A549 (cell line): ENCODE data around the gene BTBD3. TPM values are rescaled to one million over a fixed set of nuclear protein-coding genes. Genes with fewer than 3 reads are reported as not detected.

Experiments
- ATAC-seq, 2 experiments: fragments of 200-7000 bp in 1 of 2; fragments of >200 bp in 1 of 2; cut with Nextera tagmentation in 1 of 2; cut with Tn5 transposase in 1 of 2; 3 replicates each; pipeline versions ENCODE4 v1.8.0 to v1.9.1; 2018 to 2020; ENCODE audit warnings: mild to moderate bottlenecking in 1 of 2, moderate library complexity in 1 of 2
- CTCF ChIA-PET: fragments of 300-600 bp; sonication (Branson Sonifier 250); formaldehyde crosslinking; extraction: SDS; loops from one replicate; lab custom pipeline; 2021; ENCODE audit warnings: antibody characterized with exemption, inconsistent platforms; lab: Yijun Ruan, JAX
- POLR2A ChIA-PET: fragments of 350-600 bp; formaldehyde crosslinking; extraction: SDS; loops from one replicate; lab custom pipeline; 2021; ENCODE audit warnings: antibody characterized with exemption, inconsistent platforms; lab: Yijun Ruan, JAX
- DNase-seq, 2 experiments: peaks; one replicate each; pipeline versions ENCODE4 v3.0.0 to v3.0.0-alpha.2; 2011 to 2016; ENCODE audit warnings: low read depth in 1 of 2, low spot score in 1 of 2
- FAIRE-seq: peaks from 2 replicates; lab custom pipeline; 2011; peaks lifted over from hg19 to GRCh38; lab: Jason Lieb, UNC
- H3K27ac ChIP-seq, 2 experiments: fragments of >200 bp; sonication (Bioruptor Twin); formaldehyde crosslinking; 3 replicates each; pipeline ENCODE4 v1.5.1; 2016 to 2017
- H3K4me1 ChIP-seq: fragments of >200 bp; sonication (Bioruptor Twin); formaldehyde crosslinking; 3 replicates; pipeline ENCODE4 v1.6.1; 2016
- H3K4me2 ChIP-seq: fragments of >200 bp; sonication (Bioruptor Twin); formaldehyde crosslinking; 3 replicates; pipeline ENCODE4 v1.6.1; 2016
- H3K4me3 ChIP-seq: fragments of >200 bp; sonication (Bioruptor Twin); formaldehyde crosslinking; 3 replicates; pipeline ENCODE4 v1.5.1; 2016
- H3K9me3 ChIP-seq: fragments of >200 bp; sonication (Bioruptor Twin); formaldehyde crosslinking; 3 replicates; pipeline ENCODE4 v1.6.1; 2016
- CBX8 ChIP-seq: fragments of 200-600 bp; sonication (generic); IDR thresholded peaks from 2 replicates; pipeline ENCODE4 v1.6.1; 2016
- EP300 ChIP-seq, 2 experiments: fragments of >200 bp; sonication (Bioruptor Twin); formaldehyde crosslinking; IDR thresholded peaks; 2 replicates in 1 of 2; 3 replicates in 1 of 2; pipeline ENCODE4 v1.6.1; 2016 to 2017
- FOSB ChIP-seq: fragments of 250-450 bp; sonication (Bioruptor Pico); IDR thresholded peaks from 2 replicates; pipeline ENCODE4 v1.5.0; 2020; ENCODE audit warnings: mild to moderate bottlenecking, moderate library complexity
- HEYL ChIP-seq: fragments of 250-450 bp; sonication (Bioruptor Pico); IDR thresholded peaks from 2 replicates; pipeline ENCODE4 v1.8.0; 2021; ENCODE audit warnings: mild to moderate bottlenecking, moderate library complexity
- HOXA7 ChIP-seq: fragments of 250-450 bp; sonication (Bioruptor Pico); IDR thresholded peaks from 2 replicates; pipeline ENCODE4 v1.5.0; 2020; ENCODE audit warnings: mild to moderate bottlenecking, moderate library complexity
- JUN ChIP-seq, 2 experiments: fragments of >200 bp; sonication (Bioruptor Twin); formaldehyde crosslinking; IDR thresholded peaks; 2 replicates in 1 of 2; 3 replicates in 1 of 2; pipeline ENCODE4 v1.6.1; 2016 to 2017
- PHF8 ChIP-seq: fragments of 200-600 bp; sonication (generic); IDR thresholded peaks from 2 replicates; pipeline ENCODE4 v1.6.1; 2016; ENCODE audit warnings: low read depth, mild to moderate bottlenecking, antibody characterized with exemption, moderate library complexity, borderline replicate concordance
- POLR2A ChIP-seq: IDR thresholded peaks from 2 replicates; pipeline ENCODE4 v1.6.1; 2012; ENCODE audit warnings: mild to moderate bottlenecking, low read length
- SREBF2 ChIP-seq: fragments of 450-650 bp; IDR thresholded peaks from 2 replicates; pipeline ENCODE4 v1.6.1; 2014; ENCODE audit warnings: mild to moderate bottlenecking, moderate library complexity
- TFCP2L1 ChIP-seq: fragments of 250-450 bp; sonication (Bioruptor Pico); IDR thresholded peaks from 2 replicates; pipeline ENCODE4 v1.5.0; 2021; ENCODE audit warnings: mild to moderate bottlenecking
- WGBS: methylation state at CpG from one replicate; pipeline ENCODE4 v1.1.6; 2017; ENCODE audit errors: missing lambda C conversion rate; 5-methylcytosine and 5-hydroxymethylcytosine counted together
- polyA plus RNA-seq, 4 experiments: library from polyadenylated mRNA; depleted of rRNA in 3 of 4; stranded (reverse); fragments of >200 nt; fragmentation: RNase III in 1 of 4; extraction: RNeasy Plus Mini Kit Qiagen cat#74134 plus additional on column Dnase treatment in 1 of 4; gene quantifications; 2 replicates in 3 of 4; 3 replicates in 1 of 4; pipeline ENCODE4 v1.2.3, GENCODE V29; 2011 to 2017
- TF ChIP-seq, protein P1 (sequence below): fragments of 150-350 bp; IDR thresholded peaks from 2 replicates; pipeline ENCODE4 v1.6.1; 2014; ENCODE audit warnings: low read depth, mild to moderate bottlenecking, low read length
- TF ChIP-seq, protein P2 (sequence below): fragments of 250-450 bp; sonication (Bioruptor Pico); IDR thresholded peaks from 2 replicates; pipeline ENCODE4 v1.5.0; 2021; ENCODE audit warnings: mild to moderate bottlenecking, moderate library complexity, borderline replicate concordance
- TF ChIP-seq, protein P3 (sequence below): IDR thresholded peaks from 2 replicates; pipeline ENCODE4 v1.6.1; 2012; ENCODE audit warnings: low read depth, borderline replicate concordance
- TF ChIP-seq, protein P4 (sequence below): fragments of 200-600 bp; sonication (generic); IDR thresholded peaks from 2 replicates; pipeline ENCODE4 v1.6.1; 2016; ENCODE audit warnings: antibody characterized with exemption, mild to moderate bottlenecking, moderate library complexity
- TF ChIP-seq, protein P5 (sequence below): fragments of 250-450 bp; sonication (Bioruptor Pico); IDR thresholded peaks from 2 replicates; pipeline ENCODE4 v1.5.0; 2020; ENCODE audit warnings: low read depth, mild to moderate bottlenecking, moderate library complexity
- TF ChIP-seq, protein P6 (sequence below): fragments of >200 bp; sonication (Bioruptor Twin); formaldehyde crosslinking; IDR thresholded peaks from 3 replicates; pipeline ENCODE4 v1.6.1; 2016
- TF ChIP-seq, protein P7 (sequence below): IDR thresholded peaks from 2 replicates; pipeline ENCODE4 v1.6.1; 2012

Gene BTBD3
- polyA plus RNA-seq, 2 of the 4 experiments (the other 2 are of a cell fraction): 16.3 to 47.1 TPM

DNA sequence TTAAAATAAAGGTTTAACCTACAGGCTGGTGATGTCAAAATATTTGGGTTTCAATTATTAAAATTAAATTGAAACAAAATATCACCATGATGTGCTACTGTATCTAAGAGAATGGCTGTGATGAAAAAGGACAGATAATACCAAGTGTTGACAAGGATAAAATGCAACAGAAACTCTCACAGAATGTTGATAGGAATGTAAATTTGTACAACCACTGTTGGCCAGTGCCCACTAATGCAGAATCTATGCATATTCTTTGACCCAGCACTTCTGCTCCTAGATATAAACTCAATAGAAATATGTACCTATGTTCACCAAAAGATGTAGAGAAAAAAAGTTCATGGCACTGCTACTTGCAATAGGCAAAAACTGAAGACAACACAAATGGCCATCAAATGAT lies 41.1 kb upstream of the BTBD3 start:
- H3K4me2 ChIP-seq: no peak overlapping the region
- DNase-seq (no peak), ATAC-seq (no peak), FAIRE-seq (no peak)
- H3K9me3 ChIP-seq: no peaks in the 10 kb centered on the region
- POLR2A ChIA-PET: no interaction called here
- H3K4me1 ChIP-seq: no peaks in the 10 kb centered on the region
- CTCF ChIA-PET: interaction anchor here (1.4 kb wide), 1 partner anchor 35 kb away, joined by 4 read pairs; no protein-coding TSS in a partner anchor
- H3K4me3 ChIP-seq: no peak overlapping the region
- TF ChIP-seq CBX8 (no peak), HOXA7 (CRISPR knock-in tag) (no peak), PHF8 (no peak), EP300 (IDR thresholded peaks at IDR 0.05) (no peak), JUN (IDR thresholded peaks at IDR 0.05) (no peak), POLR2A (no peak), FOSB (CRISPR knock-in tag) (no peak)
- TF ChIP-seq, protein P1, sequence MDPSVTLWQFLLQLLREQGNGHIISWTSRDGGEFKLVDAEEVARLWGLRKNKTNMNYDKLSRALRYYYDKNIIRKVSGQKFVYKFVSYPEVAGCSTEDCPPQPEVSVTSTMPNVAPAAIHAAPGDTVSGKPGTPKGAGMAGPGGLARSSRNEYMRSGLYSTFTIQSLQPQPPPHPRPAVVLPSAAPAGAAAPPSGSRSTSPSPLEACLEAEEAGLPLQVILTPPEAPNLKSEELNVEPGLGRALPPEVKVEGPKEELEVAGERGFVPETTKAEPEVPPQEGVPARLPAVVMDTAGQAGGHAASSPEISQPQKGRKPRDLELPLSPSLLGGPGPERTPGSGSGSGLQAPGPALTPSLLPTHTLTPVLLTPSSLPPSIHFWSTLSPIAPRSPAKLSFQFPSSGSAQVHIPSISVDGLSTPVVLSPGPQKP: no peak
- TF ChIP-seq, protein P2, sequence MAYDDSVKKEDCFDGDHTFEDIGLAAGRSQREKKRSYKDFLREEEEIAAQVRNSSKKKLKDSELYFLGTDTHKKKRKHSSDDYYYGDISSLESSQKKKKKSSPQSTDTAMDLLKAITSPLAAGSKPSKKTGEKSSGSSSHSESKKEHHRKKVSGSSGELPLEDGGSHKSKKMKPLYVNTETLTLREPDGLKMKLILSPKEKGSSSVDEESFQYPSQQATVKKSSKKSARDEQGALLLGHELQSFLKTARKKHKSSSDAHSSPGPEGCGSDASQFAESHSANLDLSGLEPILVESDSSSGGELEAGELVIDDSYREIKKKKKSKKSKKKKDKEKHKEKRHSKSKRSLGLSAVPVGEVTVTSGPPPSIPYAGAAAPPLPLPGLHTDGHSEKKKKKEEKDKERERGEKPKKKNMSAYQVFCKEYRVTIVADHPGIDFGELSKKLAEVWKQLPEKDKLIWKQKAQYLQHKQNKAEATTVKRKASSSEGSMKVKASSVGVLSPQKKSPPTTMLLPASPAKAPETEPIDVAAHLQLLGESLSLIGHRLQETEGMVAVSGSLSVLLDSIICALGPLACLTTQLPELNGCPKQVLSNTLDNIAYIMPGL: no peak
- TF ChIP-seq, protein P3, sequence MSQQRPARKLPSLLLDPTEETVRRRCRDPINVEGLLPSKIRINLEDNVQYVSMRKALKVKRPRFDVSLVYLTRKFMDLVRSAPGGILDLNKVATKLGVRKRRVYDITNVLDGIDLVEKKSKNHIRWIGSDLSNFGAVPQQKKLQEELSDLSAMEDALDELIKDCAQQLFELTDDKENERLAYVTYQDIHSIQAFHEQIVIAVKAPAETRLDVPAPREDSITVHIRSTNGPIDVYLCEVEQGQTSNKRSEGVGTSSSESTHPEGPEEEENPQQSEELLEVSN: no peak
- TF ChIP-seq, protein P4, sequence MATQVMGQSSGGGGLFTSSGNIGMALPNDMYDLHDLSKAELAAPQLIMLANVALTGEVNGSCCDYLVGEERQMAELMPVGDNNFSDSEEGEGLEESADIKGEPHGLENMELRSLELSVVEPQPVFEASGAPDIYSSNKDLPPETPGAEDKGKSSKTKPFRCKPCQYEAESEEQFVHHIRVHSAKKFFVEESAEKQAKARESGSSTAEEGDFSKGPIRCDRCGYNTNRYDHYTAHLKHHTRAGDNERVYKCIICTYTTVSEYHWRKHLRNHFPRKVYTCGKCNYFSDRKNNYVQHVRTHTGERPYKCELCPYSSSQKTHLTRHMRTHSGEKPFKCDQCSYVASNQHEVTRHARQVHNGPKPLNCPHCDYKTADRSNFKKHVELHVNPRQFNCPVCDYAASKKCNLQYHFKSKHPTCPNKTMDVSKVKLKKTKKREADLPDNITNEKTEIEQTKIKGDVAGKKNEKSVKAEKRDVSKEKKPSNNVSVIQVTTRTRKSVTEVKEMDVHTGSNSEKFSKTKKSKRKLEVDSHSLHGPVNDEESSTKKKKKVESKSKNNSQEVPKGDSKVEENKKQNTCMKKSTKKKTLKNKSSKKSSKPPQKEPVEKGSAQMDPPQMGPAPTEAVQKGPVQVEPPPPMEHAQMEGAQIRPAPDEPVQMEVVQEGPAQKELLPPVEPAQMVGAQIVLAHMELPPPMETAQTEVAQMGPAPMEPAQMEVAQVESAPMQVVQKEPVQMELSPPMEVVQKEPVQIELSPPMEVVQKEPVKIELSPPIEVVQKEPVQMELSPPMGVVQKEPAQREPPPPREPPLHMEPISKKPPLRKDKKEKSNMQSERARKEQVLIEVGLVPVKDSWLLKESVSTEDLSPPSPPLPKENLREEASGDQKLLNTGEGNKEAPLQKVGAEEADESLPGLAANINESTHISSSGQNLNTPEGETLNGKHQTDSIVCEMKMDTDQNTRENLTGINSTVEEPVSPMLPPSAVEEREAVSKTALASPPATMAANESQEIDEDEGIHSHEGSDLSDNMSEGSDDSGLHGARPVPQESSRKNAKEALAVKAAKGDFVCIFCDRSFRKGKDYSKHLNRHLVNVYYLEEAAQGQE: no peak
- TF ChIP-seq, protein P5, sequence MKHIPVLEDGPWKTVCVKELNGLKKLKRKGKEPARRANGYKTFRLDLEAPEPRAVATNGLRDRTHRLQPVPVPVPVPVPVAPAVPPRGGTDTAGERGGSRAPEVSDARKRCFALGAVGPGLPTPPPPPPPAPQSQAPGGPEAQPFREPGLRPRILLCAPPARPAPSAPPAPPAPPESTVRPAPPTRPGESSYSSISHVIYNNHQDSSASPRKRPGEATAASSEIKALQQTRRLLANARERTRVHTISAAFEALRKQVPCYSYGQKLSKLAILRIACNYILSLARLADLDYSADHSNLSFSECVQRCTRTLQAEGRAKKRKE (CRISPR knock-in tag): no peak
- TF ChIP-seq, protein P6, sequence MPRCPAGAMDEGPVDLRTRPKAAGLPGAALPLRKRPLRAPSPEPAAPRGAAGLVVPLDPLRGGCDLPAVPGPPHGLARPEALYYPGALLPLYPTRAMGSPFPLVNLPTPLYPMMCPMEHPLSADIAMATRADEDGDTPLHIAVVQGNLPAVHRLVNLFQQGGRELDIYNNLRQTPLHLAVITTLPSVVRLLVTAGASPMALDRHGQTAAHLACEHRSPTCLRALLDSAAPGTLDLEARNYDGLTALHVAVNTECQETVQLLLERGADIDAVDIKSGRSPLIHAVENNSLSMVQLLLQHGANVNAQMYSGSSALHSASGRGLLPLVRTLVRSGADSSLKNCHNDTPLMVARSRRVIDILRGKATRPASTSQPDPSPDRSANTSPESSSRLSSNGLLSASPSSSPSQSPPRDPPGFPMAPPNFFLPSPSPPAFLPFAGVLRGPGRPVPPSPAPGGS: no peak
- TF ChIP-seq, protein P7, sequence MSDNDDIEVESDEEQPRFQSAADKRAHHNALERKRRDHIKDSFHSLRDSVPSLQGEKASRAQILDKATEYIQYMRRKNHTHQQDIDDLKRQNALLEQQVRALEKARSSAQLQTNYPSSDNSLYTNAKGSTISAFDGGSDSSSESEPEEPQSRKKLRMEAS: no peak
- H3K27ac ChIP-seq: no peak overlapping the region

DNA sequence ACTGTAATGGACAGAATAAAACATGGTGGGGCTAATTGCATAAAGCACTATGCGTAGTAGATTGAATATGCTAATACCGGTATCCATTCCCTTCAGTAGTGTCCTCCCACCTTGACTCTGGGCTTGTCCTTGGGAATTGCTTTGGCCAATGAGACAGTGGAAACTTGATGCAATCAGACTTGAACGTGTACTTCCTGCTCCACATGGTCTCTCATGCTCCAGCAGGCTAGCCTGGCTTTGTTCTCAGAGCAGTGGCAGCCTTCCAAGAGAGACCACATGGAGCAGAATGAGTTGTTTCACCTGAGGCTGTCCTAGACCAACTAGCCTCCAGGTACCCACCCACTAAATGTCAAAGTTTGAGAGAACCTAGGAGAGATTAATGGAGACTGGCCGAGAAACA lies 37.0 kb upstream of the BTBD3 start:
- CTCF ChIA-PET: no interaction called here
- Histone ChIP-seq H3K27ac (no peak overlapping the region), H3K4me3 (no peak overlapping the region), H3K4me1 (no peaks in the 10 kb centered on the region), H3K4me2 (no peak overlapping the region), H3K9me3 (no peaks in the 10 kb centered on the region)
- FAIRE-seq (no peak), ATAC-seq (peak in 1 of 2 experiments; percentile 39; a peak in 1 of 6 replicates), DNase-seq (peak in 1 of 2 experiments; percentile 11)
- POLR2A ChIA-PET: no interaction called here
- no peak for TF ChIP-seq HEYL (CRISPR knock-in tag)
- no peak for TF ChIP-seq TFCP2L1 (CRISPR knock-in tag)
- no peak for TF ChIP-seq POLR2A
- TF ChIP-seq SREBF2: no peak
- WGBS: 50% methylated on average over 4 of the region's 4 CpGs
